ENCODE results near the gene PFN1.

The PFN1 gene

DNA sequence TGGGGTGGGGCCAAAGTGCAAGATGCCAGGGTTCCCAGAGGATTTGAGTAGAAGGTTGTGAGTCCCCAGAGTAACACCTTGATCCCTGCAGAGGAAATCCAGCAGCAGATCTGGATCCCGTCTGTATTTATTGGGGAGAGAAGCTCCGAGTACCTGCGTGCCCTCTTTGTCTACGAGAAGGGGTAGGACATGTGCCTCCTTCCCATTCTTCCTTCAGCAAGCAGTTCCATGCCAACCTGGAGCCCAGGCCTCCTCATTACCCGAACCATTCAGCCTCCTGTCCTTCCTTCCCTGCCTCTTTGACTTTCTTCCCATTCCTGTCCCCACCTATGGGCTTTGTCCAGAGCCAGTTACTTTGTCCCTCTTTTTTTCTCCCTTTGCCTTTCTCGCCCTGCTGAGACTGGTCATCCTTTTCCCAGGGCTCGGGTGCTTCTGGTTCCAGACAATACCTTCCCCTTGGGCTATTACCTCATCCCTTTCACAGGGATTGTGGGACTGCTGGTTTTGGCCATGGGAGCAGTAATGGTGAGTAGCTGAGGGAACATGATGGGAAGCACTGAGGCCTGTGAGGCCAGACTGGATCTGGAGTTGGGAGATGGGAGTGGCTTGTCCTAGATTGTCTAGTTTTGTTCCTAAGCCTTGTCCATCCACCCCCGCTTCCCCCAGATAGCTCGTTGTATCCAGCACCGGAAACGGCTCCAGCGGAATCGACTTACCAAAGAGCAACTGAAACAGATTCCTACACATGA is 5.4 kb downstream of the PFN1 start:
- H3K27ac ChIP-seq, result no peak overlapping the region
- TF ChIP-seq, protein P1, sequence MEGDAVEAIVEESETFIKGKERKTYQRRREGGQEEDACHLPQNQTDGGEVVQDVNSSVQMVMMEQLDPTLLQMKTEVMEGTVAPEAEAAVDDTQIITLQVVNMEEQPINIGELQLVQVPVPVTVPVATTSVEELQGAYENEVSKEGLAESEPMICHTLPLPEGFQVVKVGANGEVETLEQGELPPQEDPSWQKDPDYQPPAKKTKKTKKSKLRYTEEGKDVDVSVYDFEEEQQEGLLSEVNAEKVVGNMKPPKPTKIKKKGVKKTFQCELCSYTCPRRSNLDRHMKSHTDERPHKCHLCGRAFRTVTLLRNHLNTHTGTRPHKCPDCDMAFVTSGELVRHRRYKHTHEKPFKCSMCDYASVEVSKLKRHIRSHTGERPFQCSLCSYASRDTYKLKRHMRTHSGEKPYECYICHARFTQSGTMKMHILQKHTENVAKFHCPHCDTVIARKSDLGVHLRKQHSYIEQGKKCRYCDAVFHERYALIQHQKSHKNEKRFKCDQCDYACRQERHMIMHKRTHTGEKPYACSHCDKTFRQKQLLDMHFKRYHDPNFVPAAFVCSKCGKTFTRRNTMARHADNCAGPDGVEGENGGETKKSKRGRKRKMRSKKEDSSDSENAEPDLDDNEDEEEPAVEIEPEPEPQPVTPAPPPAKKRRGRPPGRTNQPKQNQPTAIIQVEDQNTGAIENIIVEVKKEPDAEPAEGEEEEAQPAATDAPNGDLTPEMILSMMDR (conservative IDR thresholded peaks at IDR 0.05), result no peak

DNA sequence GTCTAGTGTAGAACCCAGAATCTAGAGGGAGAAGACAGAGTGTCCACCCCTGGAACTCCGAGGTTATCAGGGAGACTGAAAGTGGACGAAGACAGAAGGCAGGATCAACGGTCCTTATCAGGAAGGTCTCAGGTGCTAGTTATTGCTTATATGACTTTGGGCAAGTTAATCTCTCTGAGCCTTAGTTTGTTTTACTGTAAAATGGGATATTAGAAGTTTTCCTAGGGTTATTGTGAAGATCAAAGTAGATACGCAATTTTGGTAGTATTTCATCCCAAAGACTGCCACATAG is 7.1 kb downstream of the PFN1 start:
- TF ChIP-seq, protein P1 (conservative IDR thresholded peaks at IDR 0.05), result no peak
- peak overlapping the region; percentile 88; the same call in 1 of the 2 replicates for H3K27ac ChIP-seq

DNA sequence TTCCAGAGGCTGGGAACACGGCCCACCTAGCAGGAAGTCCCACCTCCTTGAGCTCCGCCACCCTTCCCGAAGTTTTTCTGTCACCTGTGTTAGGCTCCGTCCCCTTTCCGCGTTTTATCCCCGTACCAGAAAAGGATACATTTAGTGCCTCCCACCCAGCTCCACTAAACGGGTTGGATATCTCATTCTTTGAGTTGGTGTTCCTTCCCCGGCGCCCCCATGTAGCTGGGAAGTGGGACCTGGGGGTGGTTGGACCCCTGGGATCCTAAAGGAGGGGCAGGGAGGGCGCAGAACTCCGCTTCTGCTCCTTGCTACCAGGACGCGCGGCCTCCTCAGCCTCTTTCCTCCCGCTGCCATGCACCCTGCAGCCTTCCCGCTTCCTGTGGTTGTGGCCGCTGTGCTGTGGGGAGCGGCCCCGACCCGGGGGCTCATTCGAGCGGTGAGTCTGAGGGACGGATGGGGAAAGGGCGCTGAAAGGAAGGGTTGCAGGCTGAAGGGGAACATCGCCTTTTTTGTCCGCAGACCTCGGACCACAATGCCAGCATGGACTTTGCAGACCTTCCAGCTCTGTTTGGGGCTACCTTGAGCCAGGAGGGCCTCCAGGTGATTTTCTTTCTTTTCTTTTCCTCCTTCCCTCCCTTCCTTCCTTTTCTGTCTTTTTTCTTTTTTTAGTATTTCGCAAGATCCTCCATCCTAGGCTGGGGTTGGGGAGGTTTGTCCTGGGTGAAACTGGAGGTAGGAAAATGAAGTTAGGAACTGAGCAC is 7.6 kb downstream of the PFN1 start:
- TF ChIP-seq, protein P1 (conservative IDR thresholded peaks at IDR 0.05), result no peak
- peak overlapping the region; percentile 88 for H3K27ac ChIP-seq

DNA sequence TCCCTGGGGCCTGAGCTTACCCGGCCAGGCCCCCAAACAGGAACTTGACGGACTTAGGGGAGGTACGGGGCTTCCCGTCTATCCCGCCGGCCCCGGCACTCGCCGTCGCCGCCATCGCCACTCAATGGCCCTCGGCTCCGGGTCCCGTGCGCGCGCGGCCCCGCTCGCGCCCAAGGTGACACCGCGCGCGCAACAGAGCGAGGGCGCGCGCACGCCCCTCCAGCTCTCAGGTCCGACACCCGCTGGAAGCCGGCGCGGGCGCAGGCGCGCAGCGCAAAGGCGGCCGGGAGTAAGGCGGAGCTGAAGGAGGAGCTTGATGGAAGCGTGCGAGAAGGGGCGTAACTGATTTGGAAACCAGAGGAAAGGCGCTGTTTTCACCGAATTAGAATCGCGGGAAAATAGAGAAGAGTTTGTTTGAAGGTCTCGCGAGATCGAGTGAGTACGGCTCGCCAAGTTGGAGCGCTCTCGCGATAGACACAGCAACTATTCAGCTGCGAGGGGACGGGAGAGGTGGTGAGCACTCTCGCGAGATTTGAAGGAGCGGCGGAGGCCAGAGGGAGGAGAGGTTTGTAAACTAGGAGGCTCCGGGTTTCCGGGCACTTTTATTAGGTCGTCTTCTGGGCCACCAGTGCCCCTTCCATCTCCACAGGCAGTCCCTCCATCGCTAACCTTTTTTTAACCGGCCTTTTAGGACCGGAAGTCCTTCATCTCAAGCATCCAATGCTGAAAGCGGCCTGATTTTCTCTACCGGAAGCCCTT is 8.4 kb downstream of the PFN1 start, which contains the start of the genes RNF167 and SLC25A11:
TSS of gene RNF167 (plus strand) at position 473 of the 759 bp plus-strand sequence. CDS start 642 bp downstream, outside the sequence.
TSS of gene SLC25A11 (minus strand) at position 251 of the 759 bp plus-strand sequence. CDS start at position 115, 136 bp downstream.
- peak within 1 kb of the TSS; percentile 88 for H3K27ac ChIP-seq
- TF ChIP-seq, protein P1 (conservative IDR thresholded peaks at IDR 0.05), result no peak

DNA sequence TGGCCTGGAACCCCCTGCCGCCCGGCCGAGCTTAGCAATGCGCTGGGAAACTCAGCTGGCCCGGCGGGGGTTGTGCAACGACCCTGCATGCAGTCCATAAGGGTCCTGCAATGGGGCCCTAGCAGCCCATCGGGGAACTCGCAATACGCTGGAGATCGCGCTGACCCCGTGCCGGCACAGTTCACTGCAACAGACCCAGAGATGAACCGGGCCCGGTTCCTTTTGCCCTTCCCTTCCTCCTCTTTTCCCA is 8.9 kb downstream of the PFN1 start:
- TF ChIP-seq, protein P1 (conservative IDR thresholded peaks at IDR 0.05), result no peak
- H3K27ac ChIP-seq, result peak overlapping the region; percentile 88

DNA sequence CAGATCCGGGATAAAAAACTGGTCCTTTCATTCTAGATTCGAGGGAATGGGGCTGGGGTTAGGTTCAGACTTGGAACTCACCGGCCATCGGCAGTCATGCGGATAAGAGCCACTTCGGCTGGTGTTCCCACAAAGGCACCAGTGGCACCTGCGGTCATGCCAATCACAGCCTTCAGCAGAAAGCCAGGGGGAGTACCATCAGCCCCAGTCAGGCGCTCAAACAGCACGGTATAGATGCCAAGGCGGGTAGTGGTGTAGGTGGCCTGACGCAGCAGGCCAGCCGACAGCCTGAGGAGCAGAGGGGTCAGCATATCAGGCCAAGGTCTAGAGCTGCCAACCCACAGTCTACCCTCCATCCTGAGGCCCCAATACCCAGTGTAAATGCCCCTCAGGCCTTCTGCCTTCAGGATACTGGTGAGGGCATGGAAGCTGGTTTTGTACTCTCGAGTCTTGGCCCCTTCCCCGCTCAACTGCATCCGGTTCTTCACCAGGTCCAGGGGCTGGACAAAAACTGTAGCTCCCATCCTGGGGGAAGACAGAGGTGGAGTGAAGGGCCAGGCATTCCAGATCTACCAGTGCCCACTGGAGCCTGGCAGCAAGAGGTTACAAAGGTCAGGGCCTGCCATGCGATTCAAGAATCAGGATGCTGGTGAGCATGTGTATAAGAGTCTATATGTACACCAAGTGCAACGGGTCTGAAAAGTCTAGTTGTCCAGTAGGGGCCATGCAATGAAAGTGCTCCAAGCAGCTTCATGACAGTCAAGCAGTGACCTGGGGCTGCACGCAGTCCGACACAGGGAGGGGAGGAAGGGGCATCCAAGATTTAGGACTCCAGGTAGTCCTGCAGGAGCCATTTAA is 9.4 kb downstream of the PFN1 start:
- H3K27ac ChIP-seq, result peak overlapping the region; percentile 88
- TF ChIP-seq, protein P1 (conservative IDR thresholded peaks at IDR 0.05), result no peak
